HG03064 (cell line): ENCODE data around the gene STPG4.
"Not testable (repeated sequence)": the region's sequence is repeated elsewhere in the genome, so short reads cannot be mapped to it uniquely, and the experiment has no call there.

ENCODE experiments used
- ATAC-seq: cut with Tn5 transposase; IDR thresholded peaks from one replicate; pipeline ENCODE4 v1.9.1; 2021; ENCODE audit warnings: low read depth; ENCODE audit not compliant: unreplicated experiment

STPG4 gene

GRCh38 chr2:47129191-47129706 lies 25.9 kb downstream of the STPG4 start:
- ATAC-seq: no peak

DNA sequence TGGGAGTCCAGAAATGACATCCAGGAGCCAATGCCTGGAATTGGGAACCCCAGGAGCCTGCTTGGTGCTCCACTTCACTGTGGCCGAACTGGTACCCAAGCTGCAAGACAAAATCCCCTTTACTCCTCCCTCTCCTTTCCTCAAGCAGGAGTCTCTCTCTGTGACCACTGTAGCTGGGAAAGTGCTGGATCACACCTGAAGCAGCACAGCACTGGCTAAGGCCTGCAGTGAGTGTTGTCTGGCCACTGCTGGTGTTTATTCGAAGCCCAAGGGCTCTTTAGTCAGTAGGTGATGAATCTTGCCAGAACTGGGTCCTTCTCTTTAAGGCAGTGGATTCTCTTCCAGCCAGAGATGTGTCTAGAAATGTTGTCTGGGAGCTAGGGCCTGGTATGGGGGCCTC lies 26.4 kb downstream of the STPG4 start:
- ATAC-seq: no peak

DNA sequence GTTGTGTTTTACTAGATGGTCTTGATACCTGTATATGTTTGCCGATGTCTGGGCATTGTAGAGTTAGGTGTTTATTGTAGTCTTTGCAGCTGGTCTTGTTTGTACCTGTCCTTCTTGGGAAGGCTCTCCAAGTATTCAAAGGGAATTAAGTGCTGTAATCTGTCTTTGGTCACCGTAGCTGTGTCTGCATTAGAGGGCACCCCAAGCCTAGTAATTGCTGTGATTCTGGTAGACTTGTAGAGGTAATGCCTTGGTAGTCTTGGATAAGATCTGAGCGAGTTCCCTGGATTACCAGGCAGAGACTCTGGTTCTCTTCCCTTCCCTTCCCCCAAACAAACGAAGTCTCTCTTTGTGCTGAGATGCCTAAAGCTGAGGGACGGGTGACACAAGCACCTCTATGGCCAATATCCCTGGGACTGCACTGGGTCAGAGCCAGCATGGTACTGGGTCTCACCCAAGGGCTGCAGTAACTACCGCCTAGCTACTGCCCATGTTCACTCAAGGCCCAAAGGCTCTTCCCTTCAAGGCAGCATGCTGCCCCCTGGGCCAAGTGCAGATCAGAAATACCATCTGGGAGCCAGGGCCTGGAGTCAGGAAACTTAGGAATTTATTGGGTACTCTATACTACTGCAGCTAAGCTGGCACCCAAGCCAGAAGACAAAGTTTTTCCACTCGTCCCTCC lies 27.1 kb downstream of the STPG4 start:
- ATAC-seq: no peak

DNA sequence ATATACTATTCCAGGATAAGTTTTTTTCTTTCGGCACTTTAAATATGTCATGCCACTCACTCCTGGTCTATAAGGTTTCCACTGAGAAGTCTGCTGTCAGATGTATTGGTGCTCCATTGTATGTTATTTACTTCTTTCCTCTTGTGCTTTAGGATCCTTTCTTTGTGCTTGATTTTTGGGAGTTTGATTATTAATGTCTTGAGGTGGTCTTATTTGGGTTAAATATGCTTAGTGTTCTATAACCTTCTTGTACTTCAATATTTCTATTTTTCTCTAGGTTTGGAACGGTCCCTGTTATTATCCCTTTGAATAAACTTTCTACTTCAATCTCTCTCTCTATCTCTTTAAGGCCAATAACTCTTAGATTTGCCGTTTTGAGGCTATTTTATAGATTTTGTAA lies 28.3 kb downstream of the STPG4 start:
- ATAC-seq: no peak

DNA sequence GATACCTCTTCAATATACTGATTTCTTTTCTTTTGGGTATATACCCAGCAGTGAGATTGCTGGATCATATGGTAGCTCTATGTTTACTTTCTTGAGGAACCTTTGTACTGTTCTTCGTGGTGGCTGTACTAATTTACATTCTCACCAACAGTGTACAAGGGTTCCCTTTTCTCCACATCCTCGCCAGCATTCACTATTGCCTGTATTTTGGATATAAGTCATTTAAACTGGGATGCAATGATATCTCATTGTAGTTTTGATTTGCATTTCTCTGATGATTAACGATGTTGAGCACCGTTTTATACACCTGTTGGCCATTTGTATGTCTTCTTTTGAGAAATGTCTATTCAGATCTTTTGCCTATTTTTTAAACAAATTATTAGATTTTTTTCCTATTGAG lies 30.4 kb downstream of the STPG4 start:
- not testable (repeated sequence) for ATAC-seq

DNA sequence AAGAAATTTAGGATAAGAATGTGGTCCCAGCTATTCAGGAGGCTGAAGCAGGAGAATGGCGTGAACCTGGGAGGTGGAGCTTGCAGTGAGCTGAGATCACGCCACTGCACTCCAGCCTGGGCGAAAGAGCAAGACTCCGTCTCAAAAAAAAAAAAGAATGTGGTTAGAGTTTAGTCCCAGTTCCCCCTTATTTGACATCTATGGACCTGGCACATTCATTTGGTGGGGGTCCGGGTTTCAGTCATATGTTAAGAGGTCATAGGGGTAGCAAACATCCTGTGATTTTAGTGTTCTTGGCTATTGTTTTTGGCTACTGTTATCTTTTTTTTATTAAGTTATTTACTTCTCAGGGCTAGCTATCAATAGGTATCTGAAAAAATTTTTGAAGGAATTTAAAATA lies 34.7 kb downstream of the STPG4 start:
- not testable (repeated sequence) for ATAC-seq

GRCh38 chr2:47119001-47119400 lies 36.1 kb downstream of the STPG4 start:
- no peak for ATAC-seq

DNA sequence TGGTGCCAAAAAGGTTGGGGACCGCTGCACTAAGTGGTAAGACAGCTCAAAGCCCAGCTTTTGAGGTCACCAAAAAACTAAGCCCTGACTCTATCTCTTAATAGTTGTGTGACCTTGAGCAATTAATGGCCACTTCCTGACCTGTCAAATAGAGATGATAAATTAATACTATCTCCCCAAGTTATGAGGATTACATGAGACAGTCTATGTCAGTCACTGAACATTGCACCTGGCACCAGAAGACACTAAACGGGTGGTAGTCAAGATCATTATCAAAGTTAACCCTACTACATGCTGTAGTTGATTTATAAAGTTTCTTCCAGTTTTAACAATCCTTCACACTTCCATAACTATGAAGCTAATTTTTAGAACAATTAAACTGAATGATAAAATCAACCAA lies 36.5 kb downstream of the STPG4 start:
- no peak for ATAC-seq

GRCh38 chr2:47112665-47113435 lies 42.3 kb downstream of the STPG4 start:
- ATAC-seq: no peak

GRCh38 chr2:47109680-47110079 lies 45.4 kb downstream of the STPG4 start:
- ATAC-seq: no peak

GRCh38 chr2:47109007-47109375 lies 46.1 kb downstream of the STPG4 start:
- no peak for ATAC-seq

DNA sequence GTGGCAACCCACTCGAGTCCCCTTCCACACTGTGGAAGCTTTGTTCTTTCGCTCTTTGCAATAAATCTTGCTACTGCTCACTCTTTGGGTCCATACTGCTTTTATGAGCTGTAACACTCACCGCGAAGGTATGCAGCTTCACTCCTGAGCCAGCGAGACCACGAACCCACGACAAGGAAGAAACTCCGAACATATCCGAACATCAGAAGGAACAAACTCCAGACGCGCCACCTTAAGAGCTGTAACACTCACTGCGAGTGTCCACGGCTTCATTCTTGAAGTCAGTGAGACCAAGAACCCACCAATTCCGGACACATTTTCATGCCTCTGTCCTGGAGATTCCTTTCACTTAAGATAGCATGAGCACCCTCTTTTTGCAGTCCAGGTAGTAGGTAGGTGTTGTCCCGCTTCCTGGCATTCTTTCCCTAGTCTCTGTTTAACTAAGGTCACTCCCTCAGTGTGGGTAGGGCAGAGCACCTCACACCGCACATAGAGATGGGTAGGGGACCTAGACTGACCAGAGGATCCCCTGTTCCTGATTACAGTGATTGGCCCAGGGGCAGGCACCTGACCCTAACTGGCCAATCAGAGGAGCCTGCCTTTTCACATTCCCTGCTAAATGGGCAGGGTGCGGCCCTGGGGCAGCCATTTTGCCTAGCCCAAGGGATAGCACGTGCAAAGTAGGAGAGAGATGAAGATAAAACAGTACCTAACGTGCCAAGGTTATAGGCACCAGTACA lies 46.7 kb downstream of the STPG4 start:
- not testable (repeated sequence) for ATAC-seq

- not testable (repeated sequence) for ATAC-seq
These were observed 47.9 kb downstream of the STPG4 start for GRCh38 chr2:47107201-47107600.

GRCh38 chr2:47106231-47106630 lies 48.9 kb downstream of the STPG4 start:
- ATAC-seq: not testable (repeated sequence)

GRCh38 chr2:47099712-47100111 lies 55.4 kb downstream of the STPG4 start:
- ATAC-seq: not testable (repeated sequence)

GRCh38 chr2:47098953-47099352 lies 56.2 kb downstream of the STPG4 start:
- ATAC-seq: no peak

DNA sequence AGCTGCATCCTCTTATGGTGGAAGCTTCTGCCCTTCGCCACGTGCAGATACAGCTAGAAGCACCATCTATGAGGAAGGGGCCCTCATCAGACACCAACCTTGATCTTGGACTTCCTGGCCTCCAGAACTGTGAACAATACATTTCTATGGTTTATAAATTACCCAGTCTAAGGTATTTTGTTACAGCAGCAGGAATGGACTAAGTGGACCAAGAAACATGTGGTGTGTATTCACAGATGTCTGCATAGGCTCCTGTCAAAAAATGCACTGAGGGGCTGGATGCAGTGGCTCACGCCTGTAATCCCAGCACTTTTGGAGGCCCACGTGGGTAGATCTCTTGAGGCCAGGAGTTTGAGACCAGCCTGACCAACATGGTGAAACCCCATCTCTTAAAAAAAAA lies 57.5 kb downstream of the STPG4 start:
- ATAC-seq: no peak

- ATAC-seq: no peak
These were observed 58.7 kb downstream of the STPG4 start for GRCh38 chr2:47096451-47096850.

- ATAC-seq: no peak
These were observed 59.6 kb downstream of the STPG4 start for GRCh38 chr2:47095349-47096020.

- no peak for ATAC-seq
These were observed 60.5 kb downstream of the STPG4 start for GRCh38 chr2:47094511-47095142.
